Stimulated activated CD4-positive, alpha-beta T cell treated with anti-CD3 and anti-CD28 coated beads, Interleukin-2, amount 100 ng/mL, for 4 hours (primary cell): ENCODE results near the gene LCE3C.
"Not testable (repeated sequence)": the region's sequence is repeated elsewhere in the genome, so short reads cannot be mapped to it uniquely, and the experiment has no call there.

ENCODE experiments used
- DNase-seq: peaks from one replicate; pipeline ENCODE4 v3.0.0-alpha.2; 2020; ENCODE audit warnings: low read depth

Gene LCE3C

GRCh38 chr1:152599934-152600333 lies at the start of gene LCE3C:
Gene LCE3C, plus strand, starts transcription at chr1:152600234. Its CDS starts 498 bp downstream, at chr1:152600732.
- DNase-seq = no peak

- no peak for DNase-seq
Measured at GRCh38 chr1:152565115-152565514, 34.9 kb upstream of the LCE3C start.

- DNase-seq = no peak
Measured at GRCh38 chr1:152565535-152566215, 34.4 kb upstream of the LCE3C start.

- no peak for DNase-seq
Measured at GRCh38 chr1:152566681-152567080, 33.4 kb upstream of the LCE3C start, which contains the start of gene LCE3E. Gene LCE3E, minus strand, starts transcription at chr1:152566780. Its CDS starts 572 bp downstream, at chr1:152566208.

GRCh38 chr1:152577168-152577567 lies 22.9 kb upstream of the LCE3C start:
- no peak for DNase-seq

GRCh38 chr1:152579526-152579925 lies 20.5 kb upstream of the LCE3C start:
- DNase-seq = not testable (repeated sequence)

- DNase-seq = no peak
Measured at GRCh38 chr1:152580433-152580832, 19.6 kb upstream of the LCE3C start, which contains the start of gene LCE3D. Gene LCE3D, minus strand, starts transcription at chr1:152580516. Its CDS starts 580 bp downstream, at chr1:152579936.

GRCh38 chr1:152582647-152583046 lies 17.4 kb upstream of the LCE3C start:
- no peak for DNase-seq

GRCh38 chr1:152585586-152585985 lies 14.4 kb upstream of the LCE3C start:
- DNase-seq = no peak

GRCh38 chr1:152596986-152597385 lies 3.0 kb upstream of the LCE3C start:
- DNase-seq = no peak

- DNase-seq = no peak
Measured at GRCh38 chr1:152613511-152613910, 13.5 kb downstream of the LCE3C start, which contains the start of gene LCE3B. Gene LCE3B, plus strand, starts transcription at chr1:152613811. Its CDS starts 0 bp downstream, at chr1:152613811.

GRCh38 chr1:152621993-152622392 lies 22.0 kb downstream of the LCE3C start:
- DNase-seq = no peak

- DNase-seq = no peak
Measured at GRCh38 chr1:152622803-152623202, 22.8 kb downstream of the LCE3C start, which contains the start of gene LCE3A. Gene LCE3A, minus strand, starts transcription at chr1:152623103. Its CDS starts 0 bp downstream, at chr1:152623103.

- DNase-seq = no peak
Measured at GRCh38 chr1:152623203-152623844, 23.3 kb downstream of the LCE3C start.

GRCh38 chr1:152626744-152627143 lies 26.7 kb downstream of the LCE3C start:
- no peak for DNase-seq

GRCh38 chr1:152630596-152630995 lies 30.6 kb downstream of the LCE3C start:
- no peak for DNase-seq

- DNase-seq = no peak
Measured at GRCh38 chr1:152640351-152640750, 40.3 kb downstream of the LCE3C start.

GRCh38 chr1:152643945-152644344 lies 43.9 kb downstream of the LCE3C start:
- DNase-seq = no peak

- DNase-seq = no peak
Measured at GRCh38 chr1:152645146-152645545, 45.1 kb downstream of the LCE3C start.

GRCh38 chr1:152646656-152647055 lies 46.6 kb downstream of the LCE3C start:
- DNase-seq = no peak
